A673 (cell line): ENCODE data around the gene PWWP2A.

Experiments
- CTCF ChIP-seq: fragments of 300-800, 200-600 bp; sonication (generic); conservative IDR thresholded peaks from 2 replicates; pipeline ENCODE4 v1.5.1; 2017; ENCODE audit warnings: low read depth, mild to moderate bottlenecking, antibody characterized with exemption, low read length, moderate library complexity, mixed read lengths
- EZH2 ChIP-seq: fragments of 200-600 bp; sonication (generic); IDR thresholded peaks from 2 replicates; pipeline ENCODE4 v1.6.1; 2017; ENCODE audit warnings: borderline replicate concordance, low read depth, mild to moderate bottlenecking, mixed read lengths, antibody characterized with exemption, low read length; ENCODE audit not compliant: poor library complexity, severe bottlenecking

- no peak for TF ChIP-seq CTCF
- no peak for TF ChIP-seq EZH2
Observed at GRCh38 chr5:160152901-160153300, 33.7 kb upstream of the PWWP2A start.
